Measurements from ENCODE around the gene DOCK1.

The DOCK1 gene

DNA sequence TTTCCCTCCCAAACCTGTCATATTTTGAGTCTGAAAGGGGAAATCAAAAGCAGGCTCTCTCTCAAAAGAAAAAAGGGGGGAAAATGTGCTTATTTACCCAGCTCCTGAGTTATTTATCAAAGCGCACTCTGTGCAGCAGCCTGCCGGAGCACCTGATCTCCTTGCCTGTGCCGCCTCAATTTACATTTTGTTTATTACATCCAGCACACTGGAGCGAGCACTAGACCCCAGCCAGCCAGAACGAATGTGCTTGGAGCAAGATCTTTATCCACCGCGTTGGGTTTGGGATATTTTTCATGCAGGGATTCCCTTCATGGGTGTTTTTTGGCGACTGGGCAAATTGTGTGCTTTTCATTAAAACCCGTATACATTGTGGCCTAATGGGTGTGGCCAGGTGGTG, 453.1 kb downstream of the DOCK1 start:
- TF ChIP-seq CTCF (IDR thresholded peaks at IDR 0.05; ENCODE audit: low read depth, low read length) = no peak
- no peak overlapping the region for H3K4me3 ChIP-seq (replicated peaks in 1 of 2; ENCODE audit: low read depth in 2 of 2, low read length in 2 of 2)
- DNase-seq (ENCODE audit: low read depth in 2 of 2) = no peak

DNA sequence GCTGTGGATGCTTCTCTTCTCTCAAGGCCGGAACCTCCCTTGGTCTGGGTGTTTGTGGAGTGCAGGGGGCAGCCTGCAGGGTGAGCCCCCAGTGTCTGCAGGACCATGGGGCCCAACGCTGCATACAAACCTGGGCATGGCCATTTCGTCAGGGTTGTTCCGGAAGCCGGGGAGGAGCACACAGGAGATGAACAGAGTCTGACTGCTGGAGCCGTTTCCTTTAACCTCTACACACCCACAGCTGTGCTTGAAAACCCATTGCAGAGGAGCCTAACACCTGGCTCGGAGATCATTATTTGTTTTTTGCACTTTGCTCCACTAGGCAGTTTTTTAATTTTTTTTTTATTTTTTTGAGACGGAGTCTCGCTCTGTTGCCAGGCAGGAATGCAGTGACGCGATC, 458.8 kb downstream of the DOCK1 start:
- no peak for DNase-seq (ENCODE audit: low read depth in 2 of 2)
- no peak overlapping the region for H3K4me3 ChIP-seq (replicated peaks in 1 of 2; ENCODE audit: low read depth in 2 of 2, low read length in 2 of 2)
- TF ChIP-seq CTCF (IDR thresholded peaks at IDR 0.05; ENCODE audit: low read depth, low read length) = no peak

DNA sequence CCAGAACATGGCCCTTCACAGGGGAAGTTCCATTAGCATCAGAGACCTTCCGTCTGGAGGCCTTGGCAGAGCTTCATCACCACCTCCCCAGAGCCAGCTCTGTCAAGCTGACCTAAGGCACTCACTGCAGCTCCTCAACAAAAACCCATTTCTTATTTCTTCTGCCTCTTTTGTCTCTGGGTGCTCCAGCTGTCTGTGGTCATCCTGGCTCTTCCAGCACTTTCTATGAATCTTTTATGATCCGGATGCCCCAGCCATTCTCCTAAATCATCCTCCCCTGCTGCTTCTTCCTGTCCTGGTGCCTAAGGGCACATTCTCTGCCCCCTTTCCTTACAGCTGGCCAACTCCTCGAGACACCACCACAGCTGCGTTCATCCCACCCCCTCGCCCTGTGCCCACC, 462.9 kb downstream of the DOCK1 start:
- no peak for DNase-seq (ENCODE audit: low read depth in 2 of 2)
- no peak for TF ChIP-seq CTCF (IDR thresholded peaks at IDR 0.05; ENCODE audit: low read depth, low read length)
- no peak overlapping the region for H3K4me3 ChIP-seq (replicated peaks in 1 of 2; ENCODE audit: low read depth in 2 of 2, low read length in 2 of 2)

DNA sequence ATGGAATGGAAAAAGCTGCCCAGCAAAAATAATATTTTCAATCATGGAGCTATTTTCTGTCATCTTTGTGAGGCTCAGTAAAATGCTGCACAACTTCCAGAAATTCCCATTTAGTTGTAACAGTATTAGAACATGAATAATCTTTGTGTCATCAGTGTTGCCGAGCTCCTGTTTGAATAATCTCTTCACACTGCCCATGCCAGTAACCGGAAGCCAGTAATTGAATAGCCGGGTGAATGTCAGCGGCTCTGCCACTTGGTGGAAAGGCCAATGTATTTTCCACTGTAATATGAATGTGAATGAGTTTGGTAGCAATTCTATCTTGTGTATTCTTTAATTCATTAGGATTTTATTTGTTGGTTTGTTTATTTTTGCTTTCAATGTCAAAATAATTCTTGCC, 463.7 kb downstream of the DOCK1 start:
- no peak for DNase-seq (ENCODE audit: low read depth in 2 of 2)
- no peak for TF ChIP-seq CTCF (IDR thresholded peaks at IDR 0.05; ENCODE audit: low read depth, low read length)
- H3K4me3 ChIP-seq (replicated peaks in 1 of 2; ENCODE audit: low read depth in 2 of 2, low read length in 2 of 2) = no peak overlapping the region

GRCh38 chr10:127370601-127371000, 465.4 kb downstream of the DOCK1 start:
- DNase-seq (ENCODE audit: low read depth in 2 of 2) = no peak
- no peak overlapping the region for H3K4me3 ChIP-seq (replicated peaks in 1 of 2; ENCODE audit: low read depth in 2 of 2, low read length in 2 of 2)
- TF ChIP-seq CTCF (IDR thresholded peaks at IDR 0.05; ENCODE audit: low read depth, low read length) = no peak

- TF ChIP-seq CTCF (IDR thresholded peaks at IDR 0.05; ENCODE audit: low read depth, low read length) = no peak
- H3K4me3 ChIP-seq (replicated peaks in 1 of 2; ENCODE audit: low read depth in 2 of 2, low read length in 2 of 2) = no peak overlapping the region
- DNase-seq (ENCODE audit: low read depth in 2 of 2) = no peak
These were observed 467.1 kb downstream of the DOCK1 start for GRCh38 chr10:127372361-127372760.

DNA sequence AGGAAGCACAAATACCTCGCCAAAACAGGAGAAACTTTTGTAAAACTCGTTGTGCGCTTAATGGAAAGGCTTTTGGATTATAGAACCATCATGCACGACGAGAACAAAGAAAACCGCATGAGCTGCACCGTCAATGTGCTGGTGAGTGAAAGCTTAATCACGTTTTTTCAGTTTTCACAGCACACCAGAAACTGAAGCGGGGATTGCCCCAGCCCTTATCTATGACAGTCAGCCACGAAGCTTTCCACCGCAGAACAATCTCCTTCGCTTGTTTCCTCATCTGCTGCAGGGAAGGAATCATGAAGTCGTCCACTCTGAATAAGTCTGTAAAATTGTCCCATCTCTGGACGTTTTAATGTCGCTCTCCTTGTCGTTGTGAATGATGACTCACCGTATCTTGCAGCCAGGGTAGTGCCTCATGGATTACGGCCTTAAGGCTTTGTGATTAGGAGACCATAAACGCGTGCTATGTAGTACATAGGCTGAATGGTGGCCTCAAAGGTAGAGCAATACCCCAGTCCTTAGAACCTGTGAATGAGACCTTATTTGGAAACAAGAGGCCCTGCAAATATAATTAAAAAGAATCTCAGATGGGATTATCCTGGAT, 468.9 kb downstream of the DOCK1 start:
- no peak for DNase-seq (ENCODE audit: low read depth in 2 of 2)
- H3K4me3 ChIP-seq (replicated peaks in 1 of 2; ENCODE audit: low read depth in 2 of 2, low read length in 2 of 2) = no peak overlapping the region
- TF ChIP-seq CTCF (IDR thresholded peaks at IDR 0.05; ENCODE audit: low read depth, low read length) = no peak
